HepG2 (cell line): ENCODE measurements around the gene CARD19. TPM values are rescaled to one million over a fixed set of nuclear protein-coding genes. Genes with fewer than 3 reads are reported as not detected.
A peak's percentile ranks its signal among the peaks of the same experiment; 100 is the strongest.

ENCODE experiments used
- AKAP8 ChIP-seq: sonication (generic); formaldehyde crosslinking; IDR thresholded peaks from 2 replicates; pipeline ENCODE4 v1.5.1; 2020; ENCODE audit warnings: mild to moderate bottlenecking, missing genetic modification reagents
- ATF7 ChIP-seq, 2 experiments: fragments of 450-650 bp in 1 of 2; sonication (generic) in 1 of 2; formaldehyde crosslinking in 1 of 2; IDR thresholded peaks; 2 replicates each; pipeline versions ENCODE4 v1.4.0 to v1.6.1; 2016 to 2020; ENCODE audit warnings: antibody characterized with exemption in 1 of 2, mild to moderate bottlenecking in 1 of 2, missing genetic modification reagents in 1 of 2
- BRD4 ChIP-seq: sonication (generic); formaldehyde crosslinking; IDR thresholded peaks from 2 replicates; pipeline ENCODE4 v1.4.0; 2020; ENCODE audit warnings: missing genetic modification reagents
- CBX5 ChIP-seq: sonication (generic); formaldehyde crosslinking; IDR thresholded peaks from 2 replicates; pipeline ENCODE4 v1.4.0; 2020; ENCODE audit warnings: missing genetic modification reagents, borderline replicate concordance
- DPF2 ChIP-seq: sonication (generic); formaldehyde crosslinking; IDR thresholded peaks from 2 replicates; pipeline ENCODE4 v1.4.0; 2020; ENCODE audit warnings: mild to moderate bottlenecking, low read depth, missing genetic modification reagents, borderline replicate concordance
- ETV6 ChIP-seq: sonication (generic); formaldehyde crosslinking; conservative IDR thresholded peaks from 2 replicates; pipeline ENCODE4 v1.4.0; 2020; ENCODE audit warnings: missing genetic modification reagents
- FOXK1 ChIP-seq: sonication (generic); formaldehyde crosslinking; IDR thresholded peaks from 2 replicates; pipeline ENCODE4 v1.4.0; 2020; ENCODE audit warnings: low read depth, missing genetic modification reagents, borderline replicate concordance
- HNRNPUL1 ChIP-seq: fragments of 200-400 bp; formaldehyde crosslinking; IDR thresholded peaks from 2 replicates; pipeline ENCODE4 v1.6.1; 2017; ENCODE audit warnings: low read depth, mild to moderate bottlenecking, low read length, moderate library complexity
- KLF9 ChIP-seq: IDR thresholded peaks from 2 replicates; pipeline ENCODE4 v1.6.1; 2016; ENCODE audit warnings: low read depth
- MAZ ChIP-seq, 2 experiments: sonication (generic) in 1 of 2; formaldehyde crosslinking in 1 of 2; IDR thresholded peaks; 2 replicates each; pipeline versions ENCODE4 v1.5.0 to v1.6.1; 2012 to 2020; ENCODE audit warnings: low read depth in 2 of 2, mild to moderate bottlenecking in 2 of 2, borderline replicate concordance in 1 of 2, improper control_type of control experiment in 1 of 2, low read length in 1 of 2, missing genetic modification reagents in 1 of 2, moderate library complexity in 1 of 2
- MTERF4 ChIP-seq: sonication (generic); formaldehyde crosslinking; IDR thresholded peaks from 2 replicates; pipeline ENCODE4 v1.8.0; 2023; ENCODE audit warnings: mild to moderate bottlenecking, missing genetic modification reagents
- MTF1 ChIP-seq: sonication (generic); formaldehyde crosslinking; IDR thresholded peaks from 2 replicates; pipeline ENCODE4 v1.5.0; 2020; ENCODE audit warnings: missing genetic modification reagents
- NFE2L1 ChIP-seq: sonication (generic); formaldehyde crosslinking; IDR thresholded peaks from 2 replicates; pipeline ENCODE4 v1.4.0; 2020; ENCODE audit warnings: missing genetic modification reagents, mild to moderate bottlenecking, borderline replicate concordance
- ONECUT2 ChIP-seq: sonication (generic); formaldehyde crosslinking; IDR thresholded peaks from 2 replicates; pipeline ENCODE4 v1.4.0; 2020; ENCODE audit warnings: missing genetic modification reagents
- PITX1 ChIP-seq: sonication (generic); formaldehyde crosslinking; IDR thresholded peaks from 2 replicates; pipeline ENCODE4 v1.5.1; 2020; ENCODE audit warnings: mild to moderate bottlenecking, missing genetic modification reagents
- POGK ChIP-seq: sonication (generic); formaldehyde crosslinking; conservative IDR thresholded peaks from 2 replicates; pipeline ENCODE4 v1.8.0; 2022; ENCODE audit warnings: mild to moderate bottlenecking, moderate library complexity, missing genetic modification reagents
- RFX3 ChIP-seq: IDR thresholded peaks from 2 replicates; pipeline ENCODE4 v1.6.1; 2016; ENCODE audit warnings: missing biosample characterization, missing genetic modification reagents
- SALL1 ChIP-seq: sonication (generic); formaldehyde crosslinking; IDR thresholded peaks from 2 replicates; pipeline ENCODE4 v1.8.0; 2022; ENCODE audit warnings: mild to moderate bottlenecking, missing genetic modification reagents
- SIX4 ChIP-seq: sonication (generic); formaldehyde crosslinking; IDR thresholded peaks from 2 replicates; pipeline ENCODE4 v1.4.0; 2020; ENCODE audit warnings: missing genetic modification reagents
- YEATS4 ChIP-seq: sonication (generic); formaldehyde crosslinking; IDR thresholded peaks from 2 replicates; pipeline ENCODE4 v1.4.0; 2020; ENCODE audit warnings: missing genetic modification reagents, borderline replicate concordance
- ZMAT5 ChIP-seq: sonication (generic); formaldehyde crosslinking; IDR thresholded peaks from 2 replicates; pipeline ENCODE4 v1.5.0; 2020; ENCODE audit warnings: mild to moderate bottlenecking, low read depth, missing genetic modification reagents, borderline replicate concordance
- ZNF329 ChIP-seq: sonication (generic); formaldehyde crosslinking; IDR thresholded peaks from 2 replicates; pipeline ENCODE4 v1.9.0; 2021; ENCODE audit warnings: low read depth, mild to moderate bottlenecking, missing genetic modification reagents
- ZNF543 ChIP-seq: sonication (generic); formaldehyde crosslinking; IDR thresholded peaks from 2 replicates; pipeline ENCODE4 v1.4.0; 2020; ENCODE audit warnings: mild to moderate bottlenecking, missing genetic modification reagents
- ZNF563 ChIP-seq: sonication (generic); formaldehyde crosslinking; IDR thresholded peaks from 2 replicates; pipeline ENCODE4 v1.8.0; 2022; ENCODE audit warnings: mild to moderate bottlenecking, moderate library complexity, missing genetic modification reagents
- ZNF577 ChIP-seq: sonication (generic); formaldehyde crosslinking; IDR thresholded peaks from 2 replicates; pipeline ENCODE4 v1.4.0; 2020; ENCODE audit warnings: mild to moderate bottlenecking, low read depth, missing genetic modification reagents, borderline replicate concordance
- ZNF773 ChIP-seq: sonication (generic); formaldehyde crosslinking; IDR thresholded peaks from 2 replicates; pipeline ENCODE4 v1.4.0; 2020; ENCODE audit warnings: missing genetic modification reagents, borderline replicate concordance
- ZNF879 ChIP-seq: sonication (generic); formaldehyde crosslinking; IDR thresholded peaks from 2 replicates; pipeline ENCODE4 v1.8.1; 2023; ENCODE audit warnings: missing genetic modification reagents
- polyA plus RNA-seq, 8 experiments: library from polyadenylated mRNA; depleted of rRNA in 3 of 8; stranded (reverse) in 7 of 8; unstranded in 1 of 8; fragments of >200 nt; fragmentation: Illumina TruSeq in 4 of 8; extraction: Trizol in 4 of 8; gene quantifications; 2 replicates each; pipeline versions ENCODE4 v1.2.1 to v1.2.3, GENCODE V29; 2011 to 2016; ENCODE audit warnings: low read depth in 4 of 8, missing spikeins in 1 of 8, mixed read lengths in 1 of 8; ENCODE audit not compliant: insufficient read depth in 1 of 8
- total RNA-seq, 5 experiments: library from RNA; depleted of rRNA; stranded (reverse); fragments of >200 nt; fragmentation: Illumina TruSeq; extraction: Trizol; gene quantifications; 2 replicates each; pipeline ENCODE4 v1.2.3, GENCODE V29; 2016; ENCODE audit warnings: low read depth in 1 of 5

Gene CARD19
- total and polyA plus RNA-seq, 2 of the 13 experiments (the other 11 are each of a cell fraction or from before 2014, with no cell fraction given): 18.4 to 47.2 TPM

- no peak for TF ChIP-seq BRD4 (CRISPR knock-in tag)
- TF ChIP-seq YEATS4 (CRISPR knock-in tag): 0 out of 2 replicates have a peak, but pooled peaks have one; percentile 18
- 0 out of 2 replicates have a peak, but pooled peaks have one; percentile 22 for TF ChIP-seq MTERF4
- TF ChIP-seq AKAP8 (CRISPR knock-in tag): peak; percentile 68; the same call in 1 of the 2 replicates
- TF ChIP-seq ZNF329 (CRISPR knock-in tag): no peak
- no peak for TF ChIP-seq NFE2L1 (CRISPR knock-in tag)
- no peak for TF ChIP-seq MTF1
- TF ChIP-seq ATF7 (IDR thresholded peaks at IDR 0.05): no peak
- 0 out of 2 replicates have a peak, but pooled peaks have one; percentile 53 for TF ChIP-seq ATF7 (CRISPR knock-in tag; IDR thresholded peaks at IDR 0.05)
- TF ChIP-seq CBX5 (CRISPR knock-in tag): peak; percentile 73; the same call in 1 of the 2 replicates
- peak; percentile 90 for TF ChIP-seq ZNF543 (CRISPR knock-in tag)
- no peak for TF ChIP-seq KLF9 (CRISPR knock-in tag)
- peak; percentile 92 for TF ChIP-seq PITX1 (CRISPR knock-in tag)
- TF ChIP-seq ZNF577 (CRISPR knock-in tag): no peak
- TF ChIP-seq ETV6 (CRISPR knock-in tag): 0 out of 2 replicates have a peak, but pooled peaks have one; percentile 11
- no peak; the same call in 1 of the 2 replicates for TF ChIP-seq MAZ (IDR thresholded peaks at IDR 0.05; ENCODE audit: borderline replicate concordance, low read depth, low read length)
- TF ChIP-seq MAZ (CRISPR knock-in tag; IDR thresholded peaks at IDR 0.05; ENCODE audit: low read depth): peak; percentile 77
- no peak for TF ChIP-seq RFX3 (CRISPR knock-in tag)
- no peak for TF ChIP-seq HNRNPUL1
- peak; percentile 70; the same call in 1 of the 2 replicates for TF ChIP-seq ZNF879
- peak; percentile 68; the same call in 1 of the 2 replicates for TF ChIP-seq DPF2 (CRISPR knock-in tag)
- no peak for TF ChIP-seq ONECUT2 (CRISPR knock-in tag)
- TF ChIP-seq ZNF773 (CRISPR knock-in tag): no peak
- TF ChIP-seq FOXK1: peak; percentile 72; the same call in 1 of the 2 replicates
- TF ChIP-seq ZNF563 (CRISPR knock-in tag): 0 out of 2 replicates have a peak, but pooled peaks have one; percentile 18
- TF ChIP-seq SIX4 (CRISPR knock-in tag): 0 out of 2 replicates have a peak, but pooled peaks have one; percentile 43
- peak; percentile 95 for TF ChIP-seq SALL1
- no peak for TF ChIP-seq ZMAT5 (CRISPR knock-in tag)
- TF ChIP-seq POGK (CRISPR knock-in tag): peak; percentile 72; the same call in 1 of the 2 replicates
These were observed 16.3 kb downstream of the CARD19 start (continued) for GRCh38 chr9:93112116-93112863.
